ENCODE measurements around the gene TPD52L1.

TPD52L1 gene

GRCh38 chr6:125233202-125233601, 79.6 kb downstream of the TPD52L1 start:
- Histone ChIP-seq H4K20me1 (ENCODE audit: control insufficient read depth, insufficient read depth, low read depth, low read length) (no peaks in the 10 kb centered on the region), H3K4me1 (ENCODE audit: control insufficient read depth, low read length) (no peaks in the 10 kb centered on the region), H3F3A (ENCODE audit: control insufficient read depth, insufficient read depth) (no peaks in the 10 kb centered on the region), H3K9me2 (replicated peaks; ENCODE audit: control insufficient read depth, low read length) (no peaks in the 10 kb centered on the region), H3K4me2 (ENCODE audit: low read length) (no peak overlapping the region), H3K79me2 (ENCODE audit: control insufficient read depth, low read length) (no peaks in the 10 kb centered on the region), H3K4me3 (ENCODE audit: low read length) (no peak overlapping the region), H3K36me3 (ENCODE audit: control insufficient read depth, low read length) (no peaks in the 10 kb centered on the region), H3K9me3 (ENCODE audit: control insufficient read depth, insufficient read depth, low read length) (no peaks in the 10 kb centered on the region), H3K27ac (ENCODE audit: low read depth, low read length) (no peak overlapping the region), H3K27me3 (ENCODE audit: control insufficient read depth, low read length) (0 out of 2 replicates have a peak, but pooled peaks cover 2% of the 10 kb centered on the region)
- TF ChIP-seq CTCF (IDR thresholded peaks at IDR 0.05; ENCODE audit: low read depth, low read length, poor library complexity, severe bottlenecking), result no peak
- TF ChIP-seq EZH2phosphoT487 (IDR thresholded peaks at IDR 0.05; ENCODE audit: borderline replicate concordance, low read length), result no peak

GRCh38 chr6:125236536-125237327, 83.2 kb downstream of the TPD52L1 start:
- Histone ChIP-seq H3F3A (ENCODE audit: control insufficient read depth, insufficient read depth) (no peaks in the 10 kb centered on the region), H3K4me1 (ENCODE audit: control insufficient read depth, low read length) (no peaks in the 10 kb centered on the region), H4K20me1 (ENCODE audit: control insufficient read depth, insufficient read depth, low read depth, low read length) (no peaks in the 10 kb centered on the region), H3K36me3 (ENCODE audit: control insufficient read depth, low read length) (no peaks in the 10 kb centered on the region), H3K4me3 (ENCODE audit: low read length) (no peak overlapping the region), H3K9me2 (replicated peaks; ENCODE audit: control insufficient read depth, low read length) (no peaks in the 10 kb centered on the region), H3K27ac (ENCODE audit: low read depth, low read length) (no peak overlapping the region), H3K9me3 (ENCODE audit: control insufficient read depth, insufficient read depth, low read length) (peaks cover 3% of the 10 kb centered on the region; the same call in 1 of the 2 replicates), H3K27me3 (ENCODE audit: control insufficient read depth, low read length) (no peaks in the 10 kb centered on the region), H3K4me2 (ENCODE audit: low read length) (no peak overlapping the region), H3K79me2 (ENCODE audit: control insufficient read depth, low read length) (no peaks in the 10 kb centered on the region)
- TF ChIP-seq CTCF (IDR thresholded peaks at IDR 0.05; ENCODE audit: low read depth, low read length, poor library complexity, severe bottlenecking), result no peak
- TF ChIP-seq EZH2phosphoT487 (IDR thresholded peaks at IDR 0.05; ENCODE audit: borderline replicate concordance, low read length), result no peak

- TF ChIP-seq CTCF (IDR thresholded peaks at IDR 0.05; ENCODE audit: low read depth, low read length, poor library complexity, severe bottlenecking), result no peak
- no peak for TF ChIP-seq EZH2phosphoT487 (IDR thresholded peaks at IDR 0.05; ENCODE audit: borderline replicate concordance, low read length)
- H3F3A ChIP-seq (ENCODE audit: control insufficient read depth, insufficient read depth), result no peaks in the 10 kb centered on the region
- no peaks in the 10 kb centered on the region for H3K9me2 ChIP-seq (replicated peaks; ENCODE audit: control insufficient read depth, low read length)
- peaks cover 3% of the 10 kb centered on the region; the same call in 1 of the 2 replicates for H3K9me3 ChIP-seq (ENCODE audit: control insufficient read depth, insufficient read depth, low read length)
- H3K79me2 ChIP-seq (ENCODE audit: control insufficient read depth, low read length), result no peaks in the 10 kb centered on the region
- H3K27me3 ChIP-seq (ENCODE audit: control insufficient read depth, low read length), result no peaks in the 10 kb centered on the region
- no peaks in the 10 kb centered on the region for H3K36me3 ChIP-seq (ENCODE audit: control insufficient read depth, low read length)
- H3K4me1 ChIP-seq (ENCODE audit: control insufficient read depth, low read length), result no peaks in the 10 kb centered on the region
- H3K4me3 ChIP-seq (ENCODE audit: low read length), result no peak overlapping the region
- H4K20me1 ChIP-seq (ENCODE audit: control insufficient read depth, insufficient read depth, low read depth, low read length), result no peaks in the 10 kb centered on the region
- H3K4me2 ChIP-seq (ENCODE audit: low read length), result no peak overlapping the region
- no peak overlapping the region for H3K27ac ChIP-seq (ENCODE audit: low read depth, low read length)
Observed at GRCh38 chr6:125237764-125238163, 84.2 kb downstream of the TPD52L1 start.
